CMK (cell line): ENCODE measurements around the gene HSD3B7.
"Not testable (repeated sequence)": the region's sequence is repeated elsewhere in the genome, so short reads cannot be mapped to it uniquely, and the experiment has no call there.

Experiments used
- DNase-seq: peaks from one replicate; pipeline ENCODE4 v3.0.0-alpha.2; 2010; ENCODE audit warnings: low read depth

HSD3B7 gene

DNA sequence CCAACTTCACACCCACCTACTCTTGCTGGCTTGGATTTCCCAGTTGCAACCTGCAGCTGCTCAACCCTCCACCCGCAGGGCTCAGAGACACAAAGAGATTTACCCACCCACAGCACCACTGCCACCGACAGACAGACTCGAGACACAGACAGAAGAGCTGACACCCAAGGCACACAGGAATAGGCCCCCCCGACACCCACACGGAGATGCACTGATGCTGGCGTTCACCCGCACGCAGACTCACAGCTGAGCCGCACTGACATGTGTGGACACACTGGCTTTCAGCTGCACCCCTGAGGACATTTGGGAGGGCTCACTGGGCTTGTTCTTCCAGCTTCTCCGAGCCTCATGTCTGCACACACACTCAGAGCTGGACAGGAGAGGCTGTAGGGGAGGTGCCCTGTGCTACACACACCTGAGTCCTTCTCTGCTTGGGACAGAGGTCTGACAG, 17.3 kb downstream of the HSD3B7 start:
- no peak for DNase-seq

DNA sequence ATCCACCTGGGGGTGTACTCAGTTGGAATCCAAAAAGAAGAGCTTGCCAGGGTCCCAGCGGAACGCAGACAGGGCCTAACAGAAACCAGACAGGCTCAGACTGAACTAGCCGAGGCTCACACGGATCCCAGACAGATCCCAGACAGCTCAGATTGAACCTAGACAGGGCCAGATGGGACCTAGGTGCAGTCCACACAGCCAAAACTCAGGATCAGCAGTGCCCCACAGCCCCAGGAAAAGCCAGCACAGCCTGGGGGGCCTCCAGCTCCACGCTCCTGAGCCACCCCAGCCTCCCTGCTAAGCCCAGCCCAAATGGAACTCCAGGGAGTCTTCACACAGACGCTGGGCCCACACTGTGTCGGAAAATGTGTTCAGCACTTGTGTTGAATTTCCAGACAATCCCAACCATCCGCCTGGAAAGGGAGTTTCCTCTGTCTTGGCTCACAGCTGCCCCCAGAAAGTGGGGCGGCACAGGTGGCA, 17.9 kb downstream of the HSD3B7 start:
- no peak for DNase-seq

DNA sequence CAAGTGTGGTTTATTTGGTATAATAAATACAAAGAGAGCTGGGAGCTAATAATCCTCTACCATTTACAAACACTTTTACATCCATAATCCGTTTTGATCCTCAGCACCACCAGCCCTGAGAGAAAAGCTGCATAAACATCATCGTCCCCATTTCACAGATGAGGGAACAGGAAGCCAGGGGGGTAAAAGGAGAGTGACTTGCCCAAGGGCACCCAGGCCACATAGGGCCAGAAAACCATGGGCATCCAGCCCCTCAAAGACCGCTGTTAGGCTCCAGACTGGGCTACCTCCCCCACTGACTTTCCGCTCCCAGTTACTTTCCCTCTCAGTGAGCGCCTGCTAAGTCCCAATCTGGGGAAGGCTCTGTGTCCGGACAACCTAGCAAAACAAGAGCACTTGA, 18.7 kb downstream of the HSD3B7 start:
- no peak for DNase-seq

DNA sequence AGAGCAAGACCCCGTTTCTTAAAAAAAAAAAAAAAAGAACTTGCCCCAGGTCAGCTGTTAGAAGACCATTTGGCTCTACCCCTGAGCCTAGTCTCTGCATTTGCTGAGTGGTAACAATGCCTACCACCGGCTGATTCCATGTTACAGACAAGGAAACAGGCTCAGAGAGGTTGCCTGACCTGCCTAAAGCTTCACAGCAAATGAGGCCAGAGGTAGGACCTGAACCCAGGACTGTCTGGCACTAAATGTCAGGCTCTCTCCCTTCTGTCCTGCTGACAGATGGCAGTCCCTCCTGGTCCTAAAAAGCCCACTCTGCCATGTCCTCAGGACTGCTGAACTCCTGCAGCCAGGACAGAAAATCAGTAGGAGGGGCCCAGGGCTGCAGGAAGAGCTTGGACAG, 19.7 kb downstream of the HSD3B7 start:
- no peak for DNase-seq

DNA sequence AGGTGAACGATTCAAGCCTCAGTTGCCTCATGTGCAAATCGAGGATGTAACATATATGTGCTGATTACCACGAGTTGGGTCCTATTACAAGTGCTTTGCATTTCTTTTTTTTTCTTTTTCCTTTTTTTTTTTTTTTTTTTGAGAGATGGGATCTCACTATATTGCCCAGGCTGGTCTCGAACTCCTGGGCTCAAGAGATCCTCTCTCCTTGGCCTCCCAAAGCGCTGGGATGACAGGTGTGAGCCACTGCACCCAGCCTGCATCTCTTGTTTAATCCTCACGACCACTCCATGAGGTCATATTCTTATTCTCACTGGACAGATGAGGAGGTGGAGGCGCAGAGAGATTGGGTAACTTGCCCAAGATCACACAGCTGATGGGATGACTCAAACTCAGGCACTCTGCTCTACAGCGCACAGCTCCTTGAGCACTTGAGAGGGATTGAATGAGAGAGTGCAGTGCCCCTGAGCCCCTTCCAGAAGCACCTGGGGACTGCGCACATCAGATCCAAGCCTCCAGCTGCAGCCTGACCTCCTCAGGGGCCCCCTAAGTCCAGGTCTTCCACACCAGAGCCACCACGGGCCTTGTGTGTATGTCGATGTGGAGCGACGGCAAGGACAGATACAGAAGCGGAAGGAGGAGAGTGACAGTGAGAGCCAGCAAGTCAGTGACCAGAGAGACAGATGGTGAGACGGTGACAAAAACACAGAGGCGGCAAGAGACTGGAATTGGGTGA, 20.5 kb downstream of the HSD3B7 start:
- DNase-seq = no peak

DNA sequence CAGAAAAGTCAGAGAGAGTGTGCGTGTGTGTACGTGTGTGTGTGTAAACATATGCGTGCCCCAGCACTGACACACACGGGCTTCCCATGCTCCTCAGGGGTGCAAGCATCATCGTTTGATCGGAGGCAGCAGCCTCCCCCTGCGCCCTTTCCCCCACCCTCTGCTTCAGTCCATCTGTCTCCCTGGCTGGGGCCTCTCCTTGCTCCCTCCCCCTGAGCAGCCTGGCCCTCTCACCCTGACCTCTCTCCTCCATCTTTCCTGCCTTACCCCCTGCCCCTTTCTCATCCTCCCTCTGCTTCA, 21.0 kb downstream of the HSD3B7 start:
- no peak for DNase-seq

DNA sequence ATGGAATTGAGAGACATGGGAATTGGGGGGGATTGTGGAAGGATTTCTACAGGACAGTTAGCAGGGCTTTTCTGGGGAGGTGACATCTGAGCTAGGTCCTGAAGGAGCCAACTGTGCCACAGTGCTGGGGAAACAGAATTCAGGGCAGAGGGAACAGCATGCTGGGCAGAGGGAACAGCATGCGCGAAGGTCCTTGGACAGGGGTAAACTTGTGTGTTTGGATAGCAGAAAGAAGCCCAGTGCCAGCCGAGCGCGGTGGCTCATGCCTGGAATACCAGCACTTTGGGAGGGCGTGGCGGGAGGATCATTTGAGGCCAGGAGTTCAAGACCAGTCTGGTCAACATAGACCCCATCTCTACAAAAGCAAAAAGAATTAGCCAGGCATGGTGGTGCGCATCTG, 21.6 kb downstream of the HSD3B7 start:
- DNase-seq = no peak

DNA sequence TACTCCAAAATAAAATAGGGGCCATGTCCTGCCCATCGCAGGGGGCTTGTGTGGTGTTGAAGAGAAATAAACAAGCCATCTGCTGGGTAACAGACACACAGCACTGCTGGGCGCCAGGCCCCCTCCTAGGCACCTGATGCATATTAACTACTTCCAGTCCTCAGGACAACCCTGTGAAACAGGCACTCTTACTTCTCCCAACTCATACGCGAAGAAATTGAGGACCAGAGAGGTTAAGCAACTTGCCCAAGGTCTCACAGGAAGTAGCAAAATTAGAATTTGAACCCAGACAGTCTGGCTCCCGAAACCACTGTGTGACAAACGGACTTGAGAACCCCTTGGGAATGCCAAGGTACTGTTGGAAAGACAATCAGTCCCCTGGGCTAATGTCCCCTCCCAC, 22.7 kb downstream of the HSD3B7 start:
- DNase-seq = no peak

DNA sequence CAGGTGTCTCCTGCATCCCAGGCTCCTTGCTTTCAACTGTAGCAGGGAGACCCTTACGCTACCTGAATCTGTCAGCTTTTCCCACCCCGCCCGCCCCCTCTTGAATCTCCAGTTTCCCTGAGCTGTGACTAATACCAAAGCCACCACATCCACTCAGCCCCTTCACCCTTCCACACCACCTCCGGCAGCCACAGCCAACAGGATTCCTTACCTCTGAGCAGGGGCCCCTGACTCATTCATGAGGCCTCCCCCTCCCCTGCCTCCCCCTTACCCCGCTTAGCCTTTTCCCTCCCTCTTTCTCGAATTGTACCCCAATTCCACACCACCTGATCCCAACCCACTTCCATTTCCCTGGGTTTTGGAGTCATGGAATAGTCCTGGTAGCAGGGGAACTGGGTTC, 23.1 kb downstream of the HSD3B7 start:
- no peak for DNase-seq

DNA sequence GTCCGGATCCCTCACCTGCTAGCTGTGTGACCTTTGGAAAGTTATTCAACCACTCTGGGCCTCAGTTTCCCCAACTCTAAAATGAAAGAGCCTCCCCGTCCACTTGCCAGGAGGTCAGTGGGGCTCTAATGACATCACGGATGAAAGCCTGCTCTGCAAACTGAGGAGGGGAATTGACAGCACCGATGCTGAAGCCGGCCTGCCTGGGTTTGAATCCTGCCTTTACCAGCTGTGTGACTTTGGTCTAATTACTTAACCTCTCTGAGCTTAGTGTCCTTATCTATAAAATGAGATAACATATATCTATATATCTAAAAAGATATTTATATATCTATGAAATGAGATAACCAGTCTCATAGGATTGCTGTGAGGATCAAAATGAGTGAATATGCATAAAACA, 23.5 kb downstream of the HSD3B7 start:
- DNase-seq = no peak

DNA sequence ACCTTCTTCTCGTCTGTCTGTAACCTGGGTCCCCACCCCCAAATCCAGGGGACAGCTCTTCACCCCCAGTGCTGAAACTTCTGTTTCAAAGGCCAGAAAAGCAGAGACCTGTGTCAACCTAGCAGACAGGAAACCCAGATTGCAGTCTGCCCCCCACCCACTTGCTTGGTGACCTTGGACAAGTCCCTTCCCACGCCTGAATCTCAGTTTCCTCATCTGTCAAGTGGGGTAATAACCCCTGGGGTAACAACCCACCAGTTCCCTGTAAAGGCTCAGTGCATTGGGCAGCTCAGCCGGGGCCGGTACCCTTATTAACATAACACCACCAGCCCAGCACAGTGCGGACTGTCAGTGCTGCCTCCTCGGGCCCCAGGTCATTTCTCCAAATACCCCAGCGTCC, 24.1 kb downstream of the HSD3B7 start:
- DNase-seq = no peak

DNA sequence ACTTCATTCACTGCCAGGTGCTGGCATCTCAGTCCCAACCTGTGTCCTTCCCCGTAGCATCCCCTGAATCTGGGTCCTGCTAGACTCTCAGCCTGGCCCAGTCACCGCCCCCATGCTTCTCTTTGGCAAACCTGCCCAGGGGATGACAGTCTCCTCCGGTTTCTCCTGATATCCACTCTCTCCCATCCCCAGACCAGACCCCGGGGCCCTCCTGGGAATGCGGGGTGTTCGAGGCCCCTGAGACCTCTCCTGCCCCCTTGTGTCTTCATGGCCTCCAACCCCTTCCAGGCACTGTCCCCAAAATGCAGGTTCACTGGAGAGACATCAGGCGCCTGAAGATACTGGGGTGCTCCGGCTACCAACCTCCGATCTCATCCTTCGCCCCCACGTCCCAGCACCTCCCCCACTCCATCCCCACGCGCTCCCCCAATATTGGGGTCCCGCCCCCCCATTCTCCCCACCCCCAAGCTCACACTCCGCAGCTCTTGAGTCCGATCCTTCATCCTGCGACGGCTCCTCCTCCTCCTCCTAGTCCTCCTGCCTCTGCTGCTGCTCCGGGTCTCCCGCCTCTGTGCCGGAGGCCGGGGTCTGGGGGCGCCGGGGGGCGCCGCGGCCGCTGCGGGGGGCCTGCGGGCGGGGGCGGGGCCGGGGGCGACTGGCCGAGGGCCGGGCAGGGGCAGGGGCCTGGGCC, 25.0 kb downstream of the HSD3B7 start:
- no peak for DNase-seq

DNA sequence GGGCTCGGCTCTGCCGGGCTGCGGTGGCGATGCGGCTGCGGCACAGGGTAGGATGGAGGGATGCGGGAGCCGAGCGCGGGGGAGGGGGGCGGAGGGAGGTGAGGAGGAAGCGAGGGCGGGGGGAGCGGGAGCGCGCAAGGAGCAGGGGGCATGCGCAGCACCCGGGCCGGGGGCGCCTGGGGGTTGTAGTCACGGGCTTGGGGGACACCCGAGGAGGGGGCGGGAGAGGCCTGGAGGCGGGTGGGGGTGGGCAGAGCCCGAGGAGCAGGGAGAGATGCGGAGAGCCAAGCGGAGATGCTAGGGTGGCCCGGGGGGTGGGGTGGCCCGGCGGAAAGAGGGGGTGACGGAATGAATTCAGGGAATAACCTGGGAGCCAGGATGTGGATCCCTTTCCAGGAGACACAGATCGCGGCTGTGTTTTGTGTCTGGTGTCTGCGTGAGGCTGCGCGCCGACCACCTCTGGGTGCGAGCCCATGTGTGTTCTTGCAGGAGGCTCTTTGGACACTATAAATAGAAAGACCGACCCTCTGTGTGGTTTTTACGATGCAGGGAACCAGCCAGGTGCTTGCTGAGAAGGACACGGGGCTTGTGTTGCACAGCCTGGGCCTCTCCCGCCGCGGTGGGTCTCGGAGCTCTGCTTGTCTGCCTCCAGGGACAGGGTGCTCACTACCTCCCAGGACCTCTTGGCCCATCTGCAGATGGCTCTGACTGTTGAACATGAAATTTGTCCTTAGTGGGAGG, 25.7 kb downstream of the HSD3B7 start, which contains the start of gene STX1B:
TSS of gene STX1B (minus strand) at position 54 of the 741 bp plus-strand sequence. CDS start 242 bp downstream, outside the sequence.
- no peak for DNase-seq

DNA sequence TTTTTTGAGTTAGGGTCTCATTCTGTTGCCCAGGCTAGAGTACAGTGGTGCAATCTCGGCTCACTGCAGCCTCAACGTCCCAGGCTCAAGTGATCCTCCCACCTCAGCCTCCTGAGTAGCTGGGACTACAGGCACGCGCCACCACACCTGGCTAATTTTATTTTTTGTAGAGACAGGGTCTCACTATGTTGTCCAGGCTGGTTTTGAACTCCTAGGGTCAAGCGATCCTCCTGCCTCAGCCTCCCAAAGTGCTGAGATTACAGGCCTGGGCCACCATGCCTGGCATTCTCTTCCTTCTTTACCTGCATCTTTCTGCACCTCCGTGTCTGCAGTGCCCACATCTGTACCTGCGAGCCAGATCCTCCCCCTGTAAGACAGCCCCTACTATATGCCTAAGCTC, 26.8 kb downstream of the HSD3B7 start:
- not testable (repeated sequence) for DNase-seq

DNA sequence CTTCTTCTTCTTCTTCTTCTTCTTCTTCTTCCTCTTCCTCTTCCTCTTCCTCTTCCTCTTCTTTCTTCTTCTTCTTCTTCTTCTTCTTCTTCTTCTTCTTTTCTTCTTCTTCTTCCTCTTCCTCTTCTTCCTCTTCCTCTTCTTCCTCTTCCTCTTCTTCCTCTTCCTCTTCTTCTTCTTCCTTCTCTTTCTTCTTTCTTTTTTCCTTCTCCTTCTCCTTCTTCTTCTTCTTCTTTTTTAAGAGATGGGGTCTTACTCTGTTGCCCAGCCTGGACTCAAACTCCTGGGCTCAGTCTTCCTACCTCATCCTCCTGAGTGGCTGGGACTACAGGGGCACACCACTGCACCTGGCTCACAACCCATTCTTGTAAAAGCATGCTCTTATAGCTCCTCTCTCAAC, 28.3 kb downstream of the HSD3B7 start:
- not testable (repeated sequence) for DNase-seq

DNA sequence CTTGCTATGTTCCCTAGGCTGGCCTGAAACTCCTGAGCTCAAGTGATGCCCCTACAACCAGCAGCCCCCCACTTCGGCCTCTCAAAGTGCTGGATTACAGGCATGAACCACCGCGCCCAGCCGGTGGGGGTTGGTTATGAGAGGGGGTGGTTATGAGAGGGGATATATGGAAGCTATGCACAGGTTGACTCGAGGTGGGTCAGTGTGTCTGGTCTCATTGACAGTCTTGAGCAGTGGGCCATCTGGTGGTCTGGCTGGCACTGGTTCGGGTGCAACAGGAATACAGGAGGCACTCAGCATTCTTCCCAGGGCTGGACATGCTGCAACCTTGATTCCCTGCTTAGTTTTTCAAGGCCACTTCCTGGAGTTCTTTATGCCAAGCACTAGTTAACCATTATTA, 31.0 kb downstream of the HSD3B7 start:
- DNase-seq = no peak

DNA sequence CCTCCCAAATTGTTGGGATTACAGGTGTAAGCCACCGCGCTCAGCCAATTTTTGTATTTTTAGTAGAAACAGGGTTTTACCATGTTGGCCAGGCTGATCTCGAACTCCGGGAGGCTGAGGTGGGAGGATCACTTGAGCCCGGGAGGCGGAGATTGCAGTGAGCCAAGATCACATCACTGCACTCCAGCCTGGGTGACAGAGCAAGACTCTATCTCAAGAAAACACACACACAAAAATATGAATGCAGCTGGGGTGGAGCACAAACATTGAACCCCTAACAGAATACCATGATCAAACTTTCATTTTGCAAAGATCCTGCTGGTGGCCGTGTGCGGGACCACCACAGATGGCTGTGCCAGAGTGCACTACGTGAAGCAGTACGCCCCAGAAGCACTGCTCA, 32.7 kb downstream of the HSD3B7 start:
- DNase-seq = not testable (repeated sequence)

DNA sequence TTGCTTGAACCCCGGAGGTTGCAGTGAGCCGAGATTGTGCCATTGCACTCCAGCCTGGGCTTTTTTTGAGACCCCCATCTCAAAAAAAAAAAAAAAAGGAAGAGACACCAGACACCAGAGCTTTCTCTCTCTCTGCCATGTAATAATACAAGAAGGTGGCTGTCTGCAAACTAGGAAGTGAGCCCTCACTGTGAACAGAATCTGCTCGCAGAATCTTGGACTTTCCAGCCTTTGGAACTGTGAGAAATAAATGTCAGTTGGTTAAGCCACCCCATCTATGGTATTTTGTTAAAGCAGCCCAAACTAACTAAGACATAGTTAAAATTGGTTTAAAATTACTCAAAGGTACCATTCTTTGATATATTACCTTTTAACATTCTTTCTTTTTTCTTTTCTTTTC, 35.5 kb downstream of the HSD3B7 start:
- DNase-seq = no peak

DNA sequence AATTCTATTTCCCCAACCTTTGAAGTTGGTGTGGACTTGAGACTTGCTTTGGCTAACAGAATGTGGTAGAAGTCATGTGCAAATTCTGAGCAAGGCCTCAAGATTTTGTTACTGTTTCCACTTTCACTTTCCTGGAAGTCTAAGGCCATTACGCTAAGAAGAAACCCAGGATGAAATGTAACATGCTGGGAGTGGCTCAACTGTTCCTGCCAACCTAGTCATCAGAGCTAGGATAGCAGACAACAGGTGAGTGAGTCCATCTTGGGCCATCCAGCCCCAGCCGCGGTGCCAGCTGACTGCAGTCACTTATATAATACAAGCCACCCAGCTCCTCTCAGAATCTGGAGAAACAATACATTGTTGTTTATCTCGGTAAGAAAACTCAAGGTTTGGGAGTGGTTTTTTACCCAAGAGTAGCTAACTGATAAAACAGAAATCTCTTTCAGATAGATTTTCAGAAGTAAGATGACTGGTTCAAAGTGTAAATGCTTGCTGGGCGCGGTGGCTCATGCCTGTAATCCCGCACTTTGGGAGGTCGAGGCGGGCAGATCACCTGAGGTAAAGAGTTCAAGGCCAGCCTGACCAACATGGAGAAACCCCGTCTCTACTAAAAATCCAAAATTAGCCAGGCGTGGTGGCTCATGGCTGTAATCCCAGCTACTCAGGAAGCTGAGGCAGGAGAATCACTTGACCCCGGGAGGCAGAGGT, 37.7 kb downstream of the HSD3B7 start:
- DNase-seq = no peak

DNA sequence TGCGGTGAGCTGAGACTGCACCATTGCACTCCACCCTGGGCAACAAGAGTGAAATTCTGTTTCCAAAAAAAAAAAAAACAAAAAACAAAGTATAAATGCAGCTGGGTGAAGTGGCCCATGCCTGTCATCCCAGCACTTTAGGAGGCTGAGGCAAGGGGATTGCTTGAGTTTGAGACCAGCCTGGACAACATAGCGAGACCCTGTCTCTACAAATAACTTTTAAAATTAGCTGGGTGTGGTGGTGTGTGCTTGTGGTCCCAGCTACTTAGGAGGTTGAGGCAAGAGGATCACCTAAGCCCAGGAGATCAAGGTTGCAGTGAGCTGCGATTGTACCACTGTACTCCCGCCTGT, 38.2 kb downstream of the HSD3B7 start:
- no peak for DNase-seq

DNA sequence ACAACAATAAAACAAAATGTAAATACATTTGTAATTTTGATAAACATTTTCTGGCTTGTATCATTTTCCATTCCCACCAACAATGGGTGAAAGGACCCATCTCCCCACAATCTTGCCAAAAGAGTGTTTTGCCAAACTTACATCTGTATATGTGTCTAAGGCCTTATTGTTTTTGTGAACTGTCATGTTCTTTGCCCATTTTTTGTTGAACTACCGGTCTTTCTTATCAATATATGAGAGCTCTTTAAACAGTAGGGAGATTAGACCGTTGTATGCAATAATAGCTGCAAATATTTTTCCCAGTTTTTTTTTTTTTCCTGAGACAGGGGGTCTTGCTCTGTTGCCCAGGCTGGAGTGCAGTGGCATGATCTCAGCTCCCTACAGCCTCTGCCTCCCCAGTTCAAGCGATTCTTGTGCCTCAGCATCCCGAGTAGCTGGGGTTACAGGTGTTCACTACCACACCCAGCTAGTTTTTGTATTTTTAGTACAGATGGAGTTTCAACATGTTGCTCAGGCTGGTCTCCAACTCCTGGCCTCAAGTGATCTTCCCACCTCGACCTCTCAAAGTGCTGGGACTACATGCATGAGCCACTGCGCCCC, 38.7 kb downstream of the HSD3B7 start:
- no peak for DNase-seq

DNA sequence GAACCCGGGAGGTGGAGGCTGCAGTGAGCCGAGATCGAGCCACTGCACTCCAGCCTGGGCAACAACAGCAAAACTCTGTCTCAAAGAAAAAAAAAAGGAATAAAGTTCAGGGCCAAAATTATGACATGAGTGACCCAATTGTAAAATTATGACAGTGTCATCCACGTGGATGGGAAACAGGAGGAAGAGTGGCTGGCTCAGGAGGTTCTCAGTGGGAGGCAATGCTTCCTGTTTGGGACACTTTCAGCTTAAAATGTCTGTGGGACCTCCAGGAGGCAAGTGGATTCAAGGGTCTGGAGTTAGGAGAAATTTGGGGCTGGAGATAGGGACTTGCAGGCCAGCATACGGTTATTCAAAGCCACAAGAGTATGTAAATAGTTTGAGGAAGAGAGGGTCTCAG, 40.3 kb downstream of the HSD3B7 start:
- no peak for DNase-seq
